CD4-positive, alpha-beta T cell (primary cell): Measurements from ENCODE around the gene ADAT3. TPM values are rescaled to one million over a fixed set of nuclear protein-coding genes. Genes with fewer than 3 reads are reported as not detected.

Source experiments
- ATAC-seq: fragments of 200-7000 bp; cut with Tn5 transposase; one replicate; pipeline ENCODE4 v1.10.0; 2022; ENCODE audit warnings: mild to moderate bottlenecking; ENCODE audit not compliant: poor library complexity
- CTCF ChIA-PET: fragments of 350-600 bp; sonication (Branson Sonifier 250); formaldehyde crosslinking; loops from one replicate; lab custom pipeline; 2021; ENCODE audit warnings: antibody characterized with exemption, inconsistent platforms; lab: Charles Lee
- POLR2A ChIA-PET: fragments of 350-600 bp; sonication (Branson Sonifier 250); formaldehyde crosslinking; loops from one replicate; lab custom pipeline; 2021; ENCODE audit warnings: antibody characterized with exemption, inconsistent platforms; lab: Charles Lee
- DNase-seq, 14 experiments: peaks; one replicate each; pipeline ENCODE4 v3.0.0-alpha.2; 2013 to 2020; ENCODE audit warnings: mixed read lengths in 2 of 14
- H3K27ac ChIP-seq, 2 donors: one replicate each; pipeline versions ENCODE4 v1.5.1 to v1.7.0; 2013; ENCODE audit warnings: low read length in 2 of 2, low read depth in 1 of 2, mild to moderate bottlenecking in 1 of 2
- H3K27me3 ChIP-seq, 2 experiments: 1 replicate in 1 of 2; 2 replicates in 1 of 2; pipeline versions ENCODE4 v1.6.1 to v1.7.0; 2013; ENCODE audit warnings: low read length in 2 of 2, control low read depth in 1 of 2, mild to moderate bottlenecking in 1 of 2, moderate library complexity in 1 of 2; ENCODE audit not compliant: insufficient read depth in 2 of 2, control insufficient read depth in 1 of 2
- H3K36me3 ChIP-seq: one replicate; pipeline ENCODE4 v1.6.1; 2013; ENCODE audit warnings: low read length, control low read depth; ENCODE audit not compliant: insufficient read depth
- H3K4me1 ChIP-seq: one replicate; pipeline ENCODE4 v1.6.1; 2013; ENCODE audit warnings: low read length, control low read depth; ENCODE audit not compliant: insufficient read depth
- H3K4me3 ChIP-seq: one replicate; pipeline ENCODE4 v1.5.1; 2013; ENCODE audit warnings: mild to moderate bottlenecking, low read length, moderate library complexity
- H3K9me3 ChIP-seq, 2 experiments: 1 replicate in 1 of 2; 2 replicates in 1 of 2; pipeline versions ENCODE4 v1.6.1 to v1.7.0; 2013; ENCODE audit warnings: low read length in 2 of 2, mild to moderate bottlenecking in 2 of 2, control low read depth in 1 of 2, moderate library complexity in 1 of 2; ENCODE audit not compliant: control insufficient read depth in 1 of 2, insufficient read depth in 1 of 2
- H3K27ac Mint-ChIP-seq: one replicate; pipeline ENCODE4 v1.8.0; 2020; ENCODE audit warnings: mixed read lengths
- H3K27me3 Mint-ChIP-seq: one replicate; pipeline ENCODE4 v1.8.0; 2021; ENCODE audit warnings: mixed read lengths
- H3K36me3 Mint-ChIP-seq: one replicate; pipeline ENCODE4 v1.8.0; 2021; ENCODE audit warnings: low read depth, mixed read lengths
- H3K4me1 Mint-ChIP-seq: one replicate; pipeline ENCODE4 v1.8.0; 2021; ENCODE audit warnings: low read depth, mixed read lengths
- H3K4me3 Mint-ChIP-seq: one replicate; pipeline ENCODE4 v1.8.0; 2020; ENCODE audit warnings: mild to moderate bottlenecking, mixed read lengths
- H3K9me3 Mint-ChIP-seq: one replicate; pipeline ENCODE4 v1.8.0; 2020; ENCODE audit warnings: mixed read lengths
- intact Hi-C, 2 experiments: fragments of 100-400 bp; cut with DNase I in 1 of 2; cut with micrococcal nuclease in 1 of 2; formaldehyde crosslinking; loops; one replicate each; pipeline versions ENCODE4 v1.15.1 to v1.9.0; 2023 to 2025; cut with DNase I, micrococcal nuclease
- total RNA-seq, 174 experiments: library from RNA in 2 of 174; stranded (reverse) in 2 of 174; gene quantifications; one replicate each; pipeline ENCODE4 v1.2.3 and lab custom pipeline; 2021 to 2026
- TF ChIP-seq, protein P1 (sequence below): fragments of 200-600 bp; IDR thresholded peaks from one replicate; pipeline ENCODE4 v1.8.0; 2022; ENCODE audit warnings: antibody characterized with exemption, mild to moderate bottlenecking

The ADAT3 gene
- total RNA-seq, 2 experiments from 2014 or later = 7.9 to 8.2 TPM

DNA sequence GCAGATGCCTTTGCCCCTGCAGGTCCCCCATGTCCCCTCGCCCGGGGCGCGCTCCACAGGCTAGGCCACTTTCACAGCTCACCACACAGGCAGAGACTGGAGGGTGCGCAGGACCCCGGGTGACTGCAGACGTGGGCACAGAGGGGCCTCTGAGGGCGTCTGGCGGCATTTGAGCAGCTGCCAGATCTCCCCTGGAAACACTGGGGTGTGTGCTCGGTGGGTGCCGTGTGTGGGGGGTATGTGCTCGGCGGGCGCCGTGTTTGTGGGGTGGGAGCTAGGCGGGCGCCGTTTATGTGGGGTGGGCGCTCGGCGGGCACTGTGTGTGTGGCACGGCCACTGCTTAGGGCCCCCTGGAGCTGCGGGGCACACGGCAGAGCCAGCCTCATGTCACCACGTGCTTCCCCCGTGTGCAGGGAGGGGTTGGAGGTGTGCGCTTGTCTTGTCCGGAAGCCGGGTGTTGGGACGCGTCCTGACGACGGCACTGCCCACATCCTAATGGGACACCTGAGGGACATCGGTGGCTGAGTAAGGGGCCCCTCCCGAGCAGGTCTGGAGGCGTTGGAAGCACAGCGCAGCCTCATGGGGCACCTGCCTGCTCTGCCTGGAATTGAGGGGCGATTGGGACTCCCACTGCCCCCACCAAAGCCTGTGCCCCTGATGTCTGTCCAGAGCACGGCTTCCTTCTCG lies 52.5 kb downstream of the ADAT3 start:
- H3K27me3 Mint-ChIP-seq = no peaks in the 10 kb centered on the region
- no peaks in the 10 kb centered on the region for H3K27me3 ChIP-seq
- peaks cover 45% of the 10 kb centered on the region for H3K4me1 ChIP-seq
- no peak overlapping the region for H3K27ac Mint-ChIP-seq
- no peaks in the 10 kb centered on the region for H3K9me3 ChIP-seq
- H3K9me3 Mint-ChIP-seq = no peaks in the 10 kb centered on the region
- H3K4me3 Mint-ChIP-seq = no peak overlapping the region
- POLR2A ChIA-PET = no interaction called here
- H3K36me3 ChIP-seq = peaks cover 33% of the 10 kb centered on the region
- H3K4me3 ChIP-seq = no peak overlapping the region
- TF ChIP-seq, protein P1, sequence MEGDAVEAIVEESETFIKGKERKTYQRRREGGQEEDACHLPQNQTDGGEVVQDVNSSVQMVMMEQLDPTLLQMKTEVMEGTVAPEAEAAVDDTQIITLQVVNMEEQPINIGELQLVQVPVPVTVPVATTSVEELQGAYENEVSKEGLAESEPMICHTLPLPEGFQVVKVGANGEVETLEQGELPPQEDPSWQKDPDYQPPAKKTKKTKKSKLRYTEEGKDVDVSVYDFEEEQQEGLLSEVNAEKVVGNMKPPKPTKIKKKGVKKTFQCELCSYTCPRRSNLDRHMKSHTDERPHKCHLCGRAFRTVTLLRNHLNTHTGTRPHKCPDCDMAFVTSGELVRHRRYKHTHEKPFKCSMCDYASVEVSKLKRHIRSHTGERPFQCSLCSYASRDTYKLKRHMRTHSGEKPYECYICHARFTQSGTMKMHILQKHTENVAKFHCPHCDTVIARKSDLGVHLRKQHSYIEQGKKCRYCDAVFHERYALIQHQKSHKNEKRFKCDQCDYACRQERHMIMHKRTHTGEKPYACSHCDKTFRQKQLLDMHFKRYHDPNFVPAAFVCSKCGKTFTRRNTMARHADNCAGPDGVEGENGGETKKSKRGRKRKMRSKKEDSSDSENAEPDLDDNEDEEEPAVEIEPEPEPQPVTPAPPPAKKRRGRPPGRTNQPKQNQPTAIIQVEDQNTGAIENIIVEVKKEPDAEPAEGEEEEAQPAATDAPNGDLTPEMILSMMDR = no peak
- intact Hi-C loops = no loop called here
- peaks cover 20% of the 10 kb centered on the region for H3K36me3 Mint-ChIP-seq
- CTCF ChIA-PET = no interaction called here
- H3K4me1 Mint-ChIP-seq = peaks cover 19% of the 10 kb centered on the region
- ATAC-seq (no peak), DNase-seq (no peak)
- no peak overlapping the region for H3K27ac ChIP-seq

DNA sequence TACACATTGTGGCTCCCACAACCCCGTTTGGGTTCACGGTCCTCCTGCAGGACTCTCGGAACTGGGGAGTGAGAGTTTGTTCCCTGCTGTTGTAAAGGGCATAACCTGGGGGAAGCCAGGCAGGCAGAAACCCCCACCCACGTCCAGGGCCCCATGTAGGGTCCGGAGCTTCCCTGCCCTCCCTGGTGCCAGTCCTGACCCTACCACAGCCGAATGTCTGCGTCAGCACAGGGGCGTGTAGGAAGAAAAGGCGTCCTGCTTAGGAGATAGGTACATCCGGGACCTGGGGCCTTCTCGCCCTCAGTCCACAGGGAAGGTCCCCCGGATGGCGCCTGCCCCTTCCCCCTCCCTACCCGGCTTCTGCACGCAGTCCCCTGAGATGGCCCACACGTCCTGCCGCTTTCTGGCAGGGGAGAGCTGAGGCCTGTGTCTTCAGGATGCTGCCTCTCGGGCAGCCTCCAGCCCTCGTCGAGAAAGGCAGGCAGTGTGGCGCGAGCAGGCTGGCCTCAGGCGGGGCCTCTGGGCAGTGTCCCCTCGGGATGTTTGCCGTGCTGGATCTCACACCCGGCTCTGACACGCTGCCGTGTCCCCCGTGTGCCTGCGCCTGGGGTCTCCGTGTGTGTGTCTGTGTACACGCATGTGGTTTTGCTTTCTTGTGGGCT lies 54.9 kb downstream of the ADAT3 start:
- peaks cover 20% of the 10 kb centered on the region for H3K36me3 Mint-ChIP-seq
- H3K4me3 ChIP-seq = no peak overlapping the region
- H3K27ac Mint-ChIP-seq = peak overlapping the region; percentile 71
- POLR2A ChIA-PET = no interaction called here
- DNase-seq (no peak), ATAC-seq (no peak)
- peaks cover 31% of the 10 kb centered on the region for H3K4me1 ChIP-seq
- CTCF ChIA-PET = no interaction called here
- no peaks in the 10 kb centered on the region for H3K27me3 Mint-ChIP-seq
- H3K4me3 Mint-ChIP-seq = peak overlapping the region; percentile 7
- H3K27me3 ChIP-seq = no peaks in the 10 kb centered on the region
- H3K9me3 Mint-ChIP-seq = no peaks in the 10 kb centered on the region
- no peaks in the 10 kb centered on the region for H3K9me3 ChIP-seq
- intact Hi-C loops = loop anchor here in 1 of 2 experiments (5.0 kb wide), 1 partner anchor 33 kb away; no protein-coding TSS in a partner anchor
- H3K27ac ChIP-seq = no peak overlapping the region
- H3K4me1 Mint-ChIP-seq = peaks cover 19% of the 10 kb centered on the region
- TF ChIP-seq, protein P1 = no peak
- peaks cover 23% of the 10 kb centered on the region for H3K36me3 ChIP-seq

DNA sequence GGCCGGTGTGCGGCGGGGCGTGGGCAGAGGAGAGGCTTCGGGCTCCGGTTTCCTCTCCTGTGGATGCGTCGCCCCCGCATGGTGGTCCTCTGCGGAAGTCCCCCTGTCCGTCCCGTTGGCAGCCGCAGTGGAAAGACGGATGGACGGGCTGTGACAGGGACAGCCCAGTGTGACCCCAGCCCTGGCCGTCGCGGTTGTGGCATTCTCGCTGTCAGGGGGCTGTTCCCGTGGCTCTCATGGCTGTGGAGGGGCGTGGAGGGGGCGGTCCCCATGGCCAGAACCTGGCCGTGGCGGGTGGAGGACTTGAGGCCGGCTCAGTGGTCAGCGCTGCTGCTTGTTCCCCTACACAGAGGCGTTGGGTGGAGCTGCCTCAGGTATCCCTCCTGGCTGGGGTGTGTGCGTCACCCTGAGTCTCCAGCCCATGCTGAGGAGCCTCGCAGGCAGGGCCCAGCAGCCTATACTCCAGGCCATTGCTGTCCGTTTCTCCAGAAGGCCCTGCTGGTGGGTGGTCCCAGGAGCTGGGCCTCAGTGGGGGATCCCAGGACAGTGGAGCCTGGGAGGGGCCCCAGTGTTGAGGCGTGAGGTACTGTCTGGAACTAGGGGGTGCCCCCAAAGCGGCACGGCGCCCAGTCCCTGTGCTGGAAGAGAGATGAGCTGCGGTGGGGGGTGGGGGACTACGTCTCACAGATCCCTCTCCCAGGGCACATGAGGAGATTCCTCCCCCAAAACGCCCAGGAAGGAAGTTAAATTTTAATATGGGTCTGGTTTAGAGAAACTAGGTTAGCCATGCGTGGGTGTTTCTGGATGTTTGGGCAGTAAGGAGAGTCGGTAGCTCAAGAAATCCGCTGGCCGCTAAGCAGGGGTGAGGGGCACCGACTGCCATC lies 56.0 kb downstream of the ADAT3 start:
- TF ChIP-seq, protein P1 = no peak
- Mint-ChIP-seq H3K9me3 (no peaks in the 10 kb centered on the region), H3K27ac (peak overlapping the region; percentile 36), H3K4me3 (no peak overlapping the region), H3K27me3 (no peaks in the 10 kb centered on the region), H3K36me3 (peaks cover 24% of the 10 kb centered on the region), H3K4me1 (peaks cover 25% of the 10 kb centered on the region)
- Histone ChIP-seq H3K4me1 (peaks cover 28% of the 10 kb centered on the region), H3K4me3 (no peak overlapping the region), H3K9me3 (no peaks in the 10 kb centered on the region), H3K36me3 (peaks cover 26% of the 10 kb centered on the region), H3K27me3 (no peaks in the 10 kb centered on the region), H3K27ac (no peak overlapping the region)
- ChIA-PET CTCF (no interaction called here), POLR2A (no interaction called here)
- DNase-seq (no peak), ATAC-seq (peak; percentile 13)
- intact Hi-C loops = loop anchor here in 1 of 2 experiments (5.0 kb wide), 1 partner anchor 34 kb away; no protein-coding TSS in a partner anchor
